B cell (primary cell): ENCODE data around the gene YPEL3. TPM values are rescaled to one million over a fixed set of nuclear protein-coding genes. Genes with fewer than 3 reads are reported as not detected.

Experiments used
- ATAC-seq: fragments of 200-7000 bp; cut with Tn5 transposase; one replicate; pipeline ENCODE4 v1.10.0; 2021; ENCODE audit warnings: low read depth, mild to moderate bottlenecking, moderate number of reproducible peaks, moderate library complexity
- CTCF ChIA-PET: fragments of 350-600 bp; sonication (Branson Sonifier 250); formaldehyde crosslinking; loops from one replicate; lab custom pipeline; 2021; ENCODE audit warnings: antibody characterized with exemption, inconsistent platforms; lab: Charles Lee
- POLR2A ChIA-PET: fragments of 350-600 bp; sonication (Branson Sonifier 250); formaldehyde crosslinking; loops from one replicate; lab custom pipeline; 2021; ENCODE audit warnings: antibody characterized with exemption; lab: Charles Lee
- DNase-seq: peaks from one replicate; pipeline ENCODE4 v3.0.0; 2013
- H2AFZ ChIP-seq: 2 replicates; pipeline ENCODE4 v1.6.1; 2012; ENCODE audit warnings: mild to moderate bottlenecking, low read depth, low read length; ENCODE audit not compliant: insufficient read depth, poor library complexity, severe bottlenecking
- H3K27ac ChIP-seq, 2 donors: 1 replicate in 1 of 2; 2 replicates in 1 of 2; pipeline ENCODE4 v1.5.1; 2012 to 2013; ENCODE audit warnings: low read length in 2 of 2, mild to moderate bottlenecking in 2 of 2, moderate library complexity in 1 of 2
- H3K27me3 ChIP-seq, 4 experiments: fragments of 200-600 bp in 1 of 4; sonication (generic) in 1 of 4; replicated peaks in 1 of 4; 1 replicate in 2 of 4; 2 replicates in 2 of 4; pipeline versions ENCODE4 v1.6.1 to v1.7.0; 2013 to 2016; ENCODE audit warnings: low read length in 3 of 4, mild to moderate bottlenecking in 2 of 4, mixed read lengths in 1 of 4, moderate library complexity in 1 of 4; ENCODE audit not compliant: insufficient read depth in 4 of 4, control insufficient read depth in 3 of 4; ENCODE audit errors: control extremely low read depth in 1 of 4
- H3K36me3 ChIP-seq, 2 experiments: replicated peaks in 1 of 2; 1 replicate in 1 of 2; 2 replicates in 1 of 2; pipeline versions ENCODE4 v1.6.1 to v1.7.1; 2013; ENCODE audit warnings: low read length in 1 of 2; ENCODE audit not compliant: insufficient read depth in 2 of 2, control insufficient read depth in 1 of 2; ENCODE audit errors: control extremely low read depth in 1 of 2, extremely low read depth in 1 of 2
- H3K4me1 ChIP-seq, 2 donors: fragments of 200-600 bp in 1 of 2; sonication (generic) in 1 of 2; 1 replicate in 1 of 2; 2 replicates in 1 of 2; pipeline versions ENCODE4 v1.5.1 to v1.6.1; 2013 to 2017; ENCODE audit warnings: low read length in 2 of 2; ENCODE audit not compliant: control insufficient read depth in 2 of 2, insufficient read depth in 2 of 2
- H3K4me2 ChIP-seq: replicated peaks from 2 replicates; pipeline ENCODE3; 2012; ENCODE audit warnings: mild to moderate bottlenecking, low read depth, low read length; ENCODE audit not compliant: poor library complexity, severe bottlenecking
- H3K4me3 ChIP-seq, 5 experiments: fragments of 200-600 bp in 1 of 5; sonication (generic) in 1 of 5; 1 replicate in 3 of 5; 2 replicates in 2 of 5; pipeline versions ENCODE4 v1.5.1 to v1.7.0; 2011 to 2016; ENCODE audit warnings: low read length in 4 of 5, mild to moderate bottlenecking in 4 of 5, low read depth in 2 of 5, control low read depth in 1 of 5, moderate library complexity in 1 of 5; ENCODE audit not compliant: insufficient read depth in 1 of 5; ENCODE audit errors: control extremely low read depth in 1 of 5, extremely low read depth in 1 of 5
- H3K79me2 ChIP-seq: fragments of 200-600 bp; sonication (generic); one replicate; pipeline ENCODE4 v1.6.0; 2016; ENCODE audit warnings: low read length; ENCODE audit not compliant: control insufficient read depth, insufficient read depth
- H3K9ac ChIP-seq: fragments of 200-600 bp; sonication (generic); 2 replicates; pipeline ENCODE4 v1.6.1; 2017; ENCODE audit warnings: mild to moderate bottlenecking, low read length, moderate library complexity
- H3K9me3 ChIP-seq, 3 donors: one replicate each; pipeline versions ENCODE4 v1.6.1 to v1.7.1; 2013; ENCODE audit warnings: low read length in 2 of 3; ENCODE audit not compliant: control insufficient read depth in 2 of 3, insufficient read depth in 1 of 3; ENCODE audit errors: control extremely low read depth in 1 of 3
- H4K20me1 ChIP-seq: 2 replicates; pipeline ENCODE4 v1.6.0; 2012; ENCODE audit warnings: mild to moderate bottlenecking, low read length; ENCODE audit not compliant: insufficient read depth, control insufficient read depth, poor library complexity, severe bottlenecking
- H3K27ac Mint-ChIP-seq: one replicate; pipeline ENCODE4 v1.8.0; 2021; ENCODE audit warnings: mixed read lengths
- H3K27me3 Mint-ChIP-seq: one replicate; pipeline ENCODE4 v1.8.0; 2021; ENCODE audit warnings: mixed read lengths
- H3K4me1 Mint-ChIP-seq: one replicate; pipeline ENCODE4 v1.8.0; 2021; ENCODE audit warnings: mixed read lengths
- H3K4me3 Mint-ChIP-seq: one replicate; pipeline ENCODE4 v1.8.0; 2021; ENCODE audit warnings: mixed read lengths
- H3K9me3 Mint-ChIP-seq: one replicate; pipeline ENCODE4 v1.8.0; 2022; ENCODE audit warnings: mixed read lengths; ENCODE audit not compliant: insufficient read depth
- EZH2 ChIP-seq: IDR thresholded peaks from 2 replicates; pipeline ENCODE4 v1.6.1; 2012; ENCODE audit warnings: borderline replicate concordance, low read depth, mild to moderate bottlenecking, moderate library complexity, low read length; ENCODE audit not compliant: insufficient read depth, poor library complexity, severe bottlenecking
- WGBS: methylation state at CpG from one replicate; pipeline ENCODE4 v1.1.5; 2013; ENCODE audit warnings: missing lambda C conversion rate; ENCODE audit not compliant: insufficient coverage; 5-methylcytosine and 5-hydroxymethylcytosine counted together
- intact Hi-C: fragments of 100-400 bp; cut with micrococcal nuclease; formaldehyde crosslinking; loops from one replicate; pipeline ENCODE4 v1.10.0; 2022
- polyA plus RNA-seq: library from polyadenylated mRNA; depleted of rRNA; stranded (reverse); fragments of >200 nt; gene quantifications from 2 replicates; pipeline ENCODE4 v1.2.3, GENCODE V29; 2012
- total RNA-seq, 2 donors: library from RNA; stranded (reverse); fragments of 120-200 nt in 1 of 2; gene quantifications; 1 replicate in 1 of 2; 2 replicates in 1 of 2; pipeline versions ENCODE4 v1.2.3 to v1.2.4, GENCODE V29; 2013 to 2022
- TF ChIP-seq, protein P1 (sequence below): fragments of 200-600 bp; IDR thresholded peaks from one replicate; pipeline ENCODE4 v1.8.0; 2022; ENCODE audit warnings: antibody characterized with exemption, mild to moderate bottlenecking

The YPEL3 gene
- total and polyA plus RNA-seq, 2 donors (not counting 1 experiment from before 2014, with no cell fraction given), result 314 to 414 TPM

DNA sequence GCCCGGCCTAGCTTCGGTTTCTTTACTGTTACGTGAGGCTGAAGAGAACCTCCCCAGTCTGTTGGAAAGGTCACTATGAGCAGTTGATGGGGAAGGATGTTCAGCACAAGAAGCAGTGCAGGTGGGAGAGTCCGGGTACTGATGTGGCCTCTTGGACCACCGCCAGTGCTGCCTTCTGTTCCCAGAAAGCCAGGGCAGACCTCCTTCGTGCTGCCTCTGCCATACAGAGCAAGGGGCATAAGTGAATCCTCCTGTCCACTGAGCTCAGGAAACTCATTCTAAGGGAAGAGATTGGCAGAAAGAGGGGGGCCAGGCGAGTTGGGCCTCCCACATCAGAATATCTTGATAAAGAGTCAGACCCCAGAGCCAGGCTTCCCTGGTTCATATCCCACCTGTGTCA, 16.5 kb downstream of the YPEL3 start:
- no peak overlapping the region for H3K4me3 Mint-ChIP-seq
- ATAC-seq (no peak), DNase-seq (no peak)
- H3K79me2 ChIP-seq, result peaks cover 51% of the 10 kb centered on the region
- no peak overlapping the region for H3K9ac ChIP-seq
- peaks cover 42% of the 10 kb centered on the region for H4K20me1 ChIP-seq
- H3K4me2 ChIP-seq, result no peak overlapping the region
- H3K27ac ChIP-seq, result no peak overlapping the region
- POLR2A ChIA-PET, result no interaction called here
- no peaks in the 10 kb centered on the region for H3K27me3 Mint-ChIP-seq
- H3K4me1 ChIP-seq, result peaks cover 14 to 25% of the 10 kb centered on the region in 2 donors
- no peaks in the 10 kb centered on the region for H3K9me3 Mint-ChIP-seq
- 100% methylated on average over 6 of the region's 7 CpGs for WGBS
- no peak for TF ChIP-seq EZH2
- TF ChIP-seq, protein P1, sequence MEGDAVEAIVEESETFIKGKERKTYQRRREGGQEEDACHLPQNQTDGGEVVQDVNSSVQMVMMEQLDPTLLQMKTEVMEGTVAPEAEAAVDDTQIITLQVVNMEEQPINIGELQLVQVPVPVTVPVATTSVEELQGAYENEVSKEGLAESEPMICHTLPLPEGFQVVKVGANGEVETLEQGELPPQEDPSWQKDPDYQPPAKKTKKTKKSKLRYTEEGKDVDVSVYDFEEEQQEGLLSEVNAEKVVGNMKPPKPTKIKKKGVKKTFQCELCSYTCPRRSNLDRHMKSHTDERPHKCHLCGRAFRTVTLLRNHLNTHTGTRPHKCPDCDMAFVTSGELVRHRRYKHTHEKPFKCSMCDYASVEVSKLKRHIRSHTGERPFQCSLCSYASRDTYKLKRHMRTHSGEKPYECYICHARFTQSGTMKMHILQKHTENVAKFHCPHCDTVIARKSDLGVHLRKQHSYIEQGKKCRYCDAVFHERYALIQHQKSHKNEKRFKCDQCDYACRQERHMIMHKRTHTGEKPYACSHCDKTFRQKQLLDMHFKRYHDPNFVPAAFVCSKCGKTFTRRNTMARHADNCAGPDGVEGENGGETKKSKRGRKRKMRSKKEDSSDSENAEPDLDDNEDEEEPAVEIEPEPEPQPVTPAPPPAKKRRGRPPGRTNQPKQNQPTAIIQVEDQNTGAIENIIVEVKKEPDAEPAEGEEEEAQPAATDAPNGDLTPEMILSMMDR, result no peak
- H3K27me3 ChIP-seq, result no peaks in the 10 kb centered on the region
- H3K4me3 ChIP-seq, result no peak overlapping the region
- H3K27ac Mint-ChIP-seq, result no peak overlapping the region
- H3K9me3 ChIP-seq, result no peaks in the 10 kb centered on the region
- intact Hi-C loops, result no loop called here
- CTCF ChIA-PET, result interaction anchor here (0.8 to 3.7 kb wide), 3 partner anchors 12 to 14 kb away, joined by 4 to 19 read pairs (median 5); partner anchors contain the start of genes ALDOA and TBX6
- H2AFZ ChIP-seq, result no peak overlapping the region
- H3K36me3 ChIP-seq, result peaks cover 0 to 67% of the 10 kb centered on the region in 2 experiments
- peaks cover 31% of the 10 kb centered on the region for H3K4me1 Mint-ChIP-seq

DNA sequence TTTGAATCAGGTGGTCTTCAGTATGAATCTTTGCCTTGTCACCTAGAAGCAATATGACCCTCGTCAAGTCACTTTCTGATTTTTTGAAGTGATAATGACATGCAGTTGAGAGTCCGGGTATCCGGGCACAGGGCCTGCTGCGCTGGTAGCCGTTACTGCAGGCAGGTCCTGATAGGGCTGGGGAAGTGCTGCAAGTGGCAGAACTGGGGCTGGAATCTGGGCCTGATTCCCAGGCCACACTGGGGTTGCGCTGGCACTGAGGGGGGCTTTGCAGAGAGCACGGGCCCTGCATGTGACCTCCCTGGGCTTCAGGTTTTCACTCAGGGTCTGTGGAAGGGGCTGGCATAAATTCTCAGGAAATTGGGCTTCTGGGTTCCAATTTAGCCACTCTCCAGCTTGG, 17.3 kb downstream of the YPEL3 start:
- no peak overlapping the region for H3K27ac ChIP-seq
- Mint-ChIP-seq H3K4me1 (peaks cover 31% of the 10 kb centered on the region), H3K9me3 (no peaks in the 10 kb centered on the region), H3K27me3 (no peaks in the 10 kb centered on the region), H3K4me3 (no peak overlapping the region), H3K27ac (no peak overlapping the region)
- peaks cover 58% of the 10 kb centered on the region for H3K79me2 ChIP-seq
- peaks cover 0 to 61% of the 10 kb centered on the region in 2 experiments for H3K36me3 ChIP-seq
- intact Hi-C loops, result no loop called here
- H4K20me1 ChIP-seq, result peaks cover 42% of the 10 kb centered on the region
- H3K4me2 ChIP-seq, result no peak overlapping the region
- CTCF ChIA-PET, result interaction anchor here (0.8 to 1.3 kb wide), 2 partner anchors 13 to 14 kb away, joined by 3 to 4 read pairs; partner anchors contain the start of genes ALDOA and TBX6
- no peak overlapping the region for H3K4me3 ChIP-seq
- H3K9me3 ChIP-seq, result no peaks in the 10 kb centered on the region
- WGBS, result 99% methylated on average over 7 of the region's 7 CpGs
- TF ChIP-seq, protein P1, result no peak
- TF ChIP-seq EZH2, result no peak
- no peaks in the 10 kb centered on the region for H3K27me3 ChIP-seq
- H2AFZ ChIP-seq, result no peak overlapping the region
- POLR2A ChIA-PET, result no interaction called here
- no peak overlapping the region for H3K9ac ChIP-seq
- H3K4me1 ChIP-seq, result peaks cover 14 to 25% of the 10 kb centered on the region in 2 donors
- DNase-seq (no peak), ATAC-seq (no peak)
